Activated B cell treated with CpG ODN at 0.5 μM for 24 hours (primary cell): Measurements from ENCODE around the gene ERCC1. TPM values are rescaled to one million over a fixed set of nuclear protein-coding genes. Genes with fewer than 3 reads are reported as not detected.

Source experiments
- ATAC-seq: fragments of 200-7000 bp; cut with Tn5 transposase; one replicate; pipeline ENCODE4 v1.10.0; 2021; ENCODE audit warnings: low read depth, mild to moderate bottlenecking, moderate library complexity
- CTCF ChIA-PET: fragments of 350-600 bp; sonication (Branson Sonifier 250); formaldehyde crosslinking; loops from one replicate; lab custom pipeline; 2021; ENCODE audit warnings: antibody characterized with exemption; lab: Charles Lee
- POLR2A ChIA-PET: fragments of 350-600 bp; sonication (Branson Sonifier 250); formaldehyde crosslinking; loops from one replicate; lab custom pipeline; 2021; ENCODE audit warnings: antibody characterized with exemption; lab: Charles Lee
- DNase-seq: peaks from one replicate; pipeline ENCODE4 v3.0.0; 2022
- H3K27ac Mint-ChIP-seq: one replicate; pipeline ENCODE4 v1.8.0; 2020; ENCODE audit warnings: mixed read lengths
- H3K27me3 Mint-ChIP-seq: one replicate; pipeline ENCODE4 v1.8.0; 2021; ENCODE audit warnings: mixed read lengths
- H3K36me3 Mint-ChIP-seq: one replicate; pipeline ENCODE4 v1.8.0; 2021; ENCODE audit warnings: low read depth, mixed read lengths
- H3K4me1 Mint-ChIP-seq: one replicate; pipeline ENCODE4 v1.8.0; 2021; ENCODE audit warnings: mixed read lengths
- H3K4me3 Mint-ChIP-seq: one replicate; pipeline ENCODE4 v1.8.0; 2020; ENCODE audit warnings: mild to moderate bottlenecking, mixed read lengths
- H3K9me3 Mint-ChIP-seq: one replicate; pipeline ENCODE4 v1.8.0; 2020; ENCODE audit warnings: mixed read lengths
- CTCF ChIP-seq: fragments of 200-600 bp; IDR thresholded peaks from one replicate; pipeline ENCODE4 v1.8.0; 2022; ENCODE audit warnings: antibody characterized with exemption, mild to moderate bottlenecking
- intact Hi-C: fragments of 100-400 bp; cut with micrococcal nuclease; formaldehyde crosslinking; loops from one replicate; pipeline ENCODE4 v1.15.1; 2024
- total RNA-seq: library from RNA; stranded (reverse); gene quantifications from 2 replicates; pipeline ENCODE4 v1.2.3, GENCODE V29; 2022

ERCC1 gene
- total RNA-seq, 1 donor from 2014 or later: 69.2 TPM

- ChIA-PET CTCF (interaction anchor here (2.8 kb wide), 1 partner anchor 18 kb away, joined by 12 read pairs; no protein-coding TSS in a partner anchor), POLR2A (interaction anchor here (1.0 to 2.4 kb wide), 2 partner anchors 9 to 10 kb away, joined by 4 to 33 read pairs; partner anchors contain the start of gene FOSB)
- ATAC-seq (no peak), DNase-seq (no peak)
- Mint-ChIP-seq H3K4me1 (peaks cover 36% of the 10 kb centered on the region), H3K4me3 (no peak overlapping the region), H3K27ac (no peak overlapping the region), H3K27me3 (no peaks in the 10 kb centered on the region), H3K36me3 (no peaks in the 10 kb centered on the region), H3K9me3 (no peaks in the 10 kb centered on the region)
- TF ChIP-seq CTCF: no peak
- intact Hi-C loops: no loop called here
Measured at GRCh38 chr19:45457776-45458175, 34.1 kb upstream of the ERCC1 start.

DNA sequence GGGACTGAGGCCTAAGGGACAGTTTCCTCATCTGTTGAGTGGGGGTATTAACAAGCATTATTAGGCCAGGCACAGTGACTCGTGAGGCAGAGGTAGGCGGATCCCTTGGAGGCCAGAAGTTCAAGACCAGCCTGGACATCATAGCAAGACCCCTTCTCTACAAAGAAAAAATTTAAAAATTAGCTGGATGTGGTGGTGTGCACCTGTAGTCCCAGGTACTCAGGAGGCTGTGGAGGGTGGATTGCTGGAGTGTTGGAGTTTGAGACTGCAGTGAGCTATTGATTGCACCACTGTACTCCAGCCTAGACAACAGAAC lies 32.7 kb upstream of the ERCC1 start:
- Mint-ChIP-seq H3K27me3 (no peaks in the 10 kb centered on the region), H3K36me3 (no peaks in the 10 kb centered on the region), H3K4me1 (peaks cover 43% of the 10 kb centered on the region), H3K9me3 (no peaks in the 10 kb centered on the region), H3K27ac (no peak overlapping the region), H3K4me3 (no peak overlapping the region)
- ATAC-seq (no peak), DNase-seq (no peak)
- intact Hi-C loops: loop anchor here (1.0 kb wide), 1 partner anchor 11 kb away; the partner anchor contains the start of gene FOSB
- POLR2A ChIA-PET: interaction anchor here (0.6 to 2.4 kb wide), 5 partner anchors 12 to 244 kb away, joined by 3 to 33 read pairs (median 4); partner anchors contain the start of gene FOSB
- TF ChIP-seq CTCF: no peak
- CTCF ChIA-PET: interaction anchor here (2.8 kb wide), 1 partner anchor 17 kb away, joined by 12 read pairs; no protein-coding TSS in a partner anchor

DNA sequence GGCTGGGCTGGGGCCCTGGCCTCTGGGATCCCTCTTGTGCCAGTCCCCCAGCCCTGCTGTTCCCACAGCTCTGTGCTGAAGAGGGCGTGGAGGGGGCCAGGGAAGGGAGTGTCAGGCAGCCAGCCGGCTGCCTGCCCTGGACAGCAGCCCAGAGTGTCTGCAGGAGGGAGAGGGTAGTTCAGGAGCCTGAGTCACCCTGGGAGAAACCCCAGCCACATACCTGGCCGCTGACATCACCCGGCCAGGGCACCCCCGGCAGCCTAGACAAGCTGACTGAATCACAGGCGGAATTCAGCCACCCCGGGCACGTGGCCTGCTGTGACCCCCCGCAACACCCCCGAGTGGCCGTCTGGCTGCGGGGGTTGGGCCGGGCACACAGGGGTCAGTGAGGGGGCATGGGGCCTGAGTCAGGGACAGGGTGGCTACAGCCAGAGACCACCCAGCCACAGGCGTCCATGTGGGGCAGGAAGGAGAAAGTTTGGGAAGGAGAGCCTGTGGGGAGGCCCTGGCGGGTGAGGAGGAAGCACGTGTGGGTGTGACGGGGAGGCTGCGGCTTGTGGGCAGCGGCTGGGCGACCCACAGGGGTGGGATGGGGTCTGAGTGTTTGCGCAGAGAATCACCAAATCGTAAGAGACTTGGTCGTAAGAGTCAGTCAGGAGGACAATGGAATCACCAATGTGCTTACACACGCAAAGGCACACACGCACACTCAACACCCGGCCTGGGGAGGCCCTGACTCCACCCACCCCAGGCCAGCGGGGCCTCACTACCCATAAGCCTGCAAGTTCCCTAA lies 32.2 kb upstream of the ERCC1 start:
- ChIA-PET POLR2A (interaction anchor here (0.7 to 2.4 kb wide), 3 partner anchors 12 to 56 kb away, joined by 3 to 33 read pairs (median 4); partner anchors contain the start of gene FOSB), CTCF (interaction anchor here (2.0 to 2.8 kb wide), 2 partner anchors 16 to 23 kb away, joined by 6 to 12 read pairs; no protein-coding TSS in a partner anchor)
- Mint-ChIP-seq H3K27me3 (no peaks in the 10 kb centered on the region), H3K36me3 (no peaks in the 10 kb centered on the region), H3K27ac (peak overlapping the region; percentile 80), H3K4me3 (peak overlapping the region; percentile 67), H3K9me3 (no peaks in the 10 kb centered on the region), H3K4me1 (peaks cover 44% of the 10 kb centered on the region)
- intact Hi-C loops: loop anchor here (1.0 kb wide), 1 partner anchor 11 kb away; the partner anchor contains the start of gene FOSB
- TF ChIP-seq CTCF: no peak
- DNase-seq (peak; percentile 69), ATAC-seq (peak; percentile 59)

- Mint-ChIP-seq H3K4me3 (peak overlapping the region; percentile 83), H3K9me3 (no peaks in the 10 kb centered on the region), H3K4me1 (peaks cover 59% of the 10 kb centered on the region), H3K36me3 (peaks cover 3% of the 10 kb centered on the region), H3K27me3 (no peaks in the 10 kb centered on the region), H3K27ac (peak overlapping the region; percentile 93)
- CTCF ChIA-PET: interaction anchor here (1.0 kb wide), 1 partner anchor 13 kb away, joined by 4 read pairs; no protein-coding TSS in a partner anchor
- POLR2A ChIA-PET: interaction anchor here (0.9 to 4.2 kb wide), 2 partner anchors 12 to 16 kb away, joined by 3 to 34 read pairs; partner anchors contain the start of gene FOSB
- intact Hi-C loops: loop anchor here (1.0 to 2.0 kb wide), 2 partner anchors 9 to 241 kb away; partner anchors contain the start of gene QPCTL
- TF ChIP-seq CTCF: no peak
- DNase-seq (no peak), ATAC-seq (no peak)
Measured at GRCh38 chr19:45451850-45452387, 28.2 kb upstream of the ERCC1 start.
